H1 (cell line): ENCODE data around the gene AFAP1L2. TPM values are rescaled to one million over a fixed set of nuclear protein-coding genes. Genes with fewer than 3 reads are reported as not detected.

Experiments used
- CTCF ChIA-PET: fragments of 300-600 bp; sonication (Branson Sonifier 250); formaldehyde crosslinking; loops from one replicate; lab custom pipeline; 2021; ENCODE audit not compliant: partially characterized antibody; lab: Charles Lee
- POLR2A ChIA-PET: fragments of 300-600 bp; sonication (Branson Sonifier 250); formaldehyde crosslinking; loops from one replicate; lab custom pipeline; 2021; ENCODE audit warnings: inconsistent platforms; ENCODE audit not compliant: partially characterized antibody; lab: Charles Lee
- DNase-seq, 2 experiments: peaks; one replicate each; pipeline versions ENCODE4 v3.0.0 to v3.0.0-alpha.2; 2010 to 2022; ENCODE audit warnings: low spot score in 2 of 2, low read depth in 1 of 2, mixed read lengths in 1 of 2
- FAIRE-seq: peaks from 2 replicates; lab custom pipeline; 2011; peaks lifted over from hg19 to GRCh38; lab: Jason Lieb, UNC
- H2AFZ ChIP-seq: 2 replicates; pipeline ENCODE4 v1.8.1; 2012; ENCODE audit warnings: low read length, inconsistent platforms
- H2AK5ac ChIP-seq: 2 replicates; pipeline ENCODE4 v1.6.1; 2013; ENCODE audit warnings: low read depth, low read length
- H2BK120ac ChIP-seq: replicated peaks from 2 replicates; pipeline ENCODE3; 2013; ENCODE audit warnings: low read depth, low read length, inconsistent platforms
- H2BK12ac ChIP-seq: 2 replicates; pipeline ENCODE4 v1.6.1; 2013; ENCODE audit warnings: low read depth, low read length
- H2BK15ac ChIP-seq: 2 replicates; pipeline ENCODE4 v1.6.1; 2013; ENCODE audit warnings: low read length
- H2BK20ac ChIP-seq: 2 replicates; pipeline ENCODE4 v1.6.1; 2013; ENCODE audit warnings: low read length
- H2BK5ac ChIP-seq: 2 replicates; pipeline ENCODE4 v1.6.1; 2013; ENCODE audit warnings: low read depth, low read length
- H3K14ac ChIP-seq: 2 replicates; pipeline ENCODE4 v1.6.1; 2013; ENCODE audit warnings: inconsistent platforms; ENCODE audit not compliant: insufficient read length
- H3K18ac ChIP-seq: 2 replicates; pipeline ENCODE4 v1.6.1; 2013; ENCODE audit warnings: low read length; ENCODE audit errors: extremely low read depth
- H3K23ac ChIP-seq: 2 replicates; pipeline ENCODE4 v1.6.1; 2013; ENCODE audit warnings: inconsistent platforms; ENCODE audit not compliant: insufficient read length
- H3K23me2 ChIP-seq: 2 replicates; pipeline ENCODE4 v1.6.1; 2013; ENCODE audit warnings: low read depth, low read length
- H3K27ac ChIP-seq: 2 replicates; pipeline ENCODE4 v1.6.1; 2011; ENCODE audit warnings: low read depth, low read length, inconsistent platforms
- H3K27me3 ChIP-seq, 4 experiments: replicated peaks in 1 of 4; 1 replicate in 1 of 4; 2 replicates in 3 of 4; pipeline versions ENCODE4 v1.6.1 to v1.8.1; 2011 to 2013; ENCODE audit warnings: low read length in 3 of 4, mild to moderate bottlenecking in 3 of 4, inconsistent platforms in 2 of 4, mixed read lengths in 2 of 4, moderate library complexity in 1 of 4; ENCODE audit not compliant: control insufficient read depth in 3 of 4, insufficient read depth in 3 of 4; ENCODE audit errors: extremely low read depth in 1 of 4
- H3K36me3 ChIP-seq, 4 experiments: 2 replicates each; pipeline versions ENCODE4 v1.6.1 to v1.8.1; 2011 to 2013; ENCODE audit warnings: mild to moderate bottlenecking in 4 of 4, low read length in 3 of 4, moderate library complexity in 2 of 4, control low read depth in 1 of 4, inconsistent platforms in 1 of 4; ENCODE audit not compliant: insufficient read depth in 4 of 4, control insufficient read depth in 2 of 4
- H3K4ac ChIP-seq: replicated peaks from 2 replicates; pipeline ENCODE3; 2013; ENCODE audit warnings: low read length, low read depth, mixed read lengths, inconsistent platforms; ENCODE audit not compliant: insufficient read length
- H3K4me1 ChIP-seq, 4 experiments: replicated peaks in 1 of 4; 1 replicate in 1 of 4; 2 replicates in 3 of 4; pipeline versions ENCODE4 v1.6.1 to v1.8.1; 2011 to 2013; ENCODE audit warnings: low read length in 3 of 4, inconsistent platforms in 2 of 4, mixed read lengths in 1 of 4; ENCODE audit not compliant: insufficient read depth in 4 of 4, control insufficient read depth in 3 of 4
- H3K4me2 ChIP-seq, 2 experiments: 2 replicates each; pipeline versions ENCODE4 v1.6.1 to v1.8.1; 2011 to 2013; ENCODE audit warnings: low read depth in 2 of 2, low read length in 2 of 2, control low read depth in 1 of 2, inconsistent platforms in 1 of 2, mild to moderate bottlenecking in 1 of 2; ENCODE audit not compliant: insufficient read depth in 1 of 2
- H3K4me3 ChIP-seq, 4 experiments: fragments of 200-600, 300-600 bp in 1 of 4; sonication (generic), shearing (Covaris generic), sonication (Bioruptor Twin) in 1 of 4; 2 replicates each; pipeline versions ENCODE4 v1.5.1 to v1.8.1; 2011 to 2016; ENCODE audit warnings: low read length in 4 of 4, low read depth in 3 of 4, control low read depth in 2 of 4, inconsistent platforms in 2 of 4, mild to moderate bottlenecking in 2 of 4, mixed read lengths in 1 of 4, moderate library complexity in 1 of 4; ENCODE audit not compliant: insufficient read depth in 2 of 4; ENCODE audit errors: extremely low read depth in 1 of 4
- H3K56ac ChIP-seq: replicated peaks from 2 replicates; pipeline ENCODE3; 2013; ENCODE audit warnings: low read depth, mild to moderate bottlenecking, mixed read lengths, low read length, inconsistent platforms; ENCODE audit not compliant: insufficient read length
- H3K79me1 ChIP-seq: 2 replicates; pipeline ENCODE4 v1.6.1; 2013; ENCODE audit warnings: low read depth, low read length, control low read depth
- H3K79me2 ChIP-seq, 2 experiments: 2 replicates each; pipeline versions ENCODE4 v1.6.1 to v1.8.1; 2012 to 2013; ENCODE audit warnings: low read length in 2 of 2, mild to moderate bottlenecking in 2 of 2, inconsistent platforms in 1 of 2; ENCODE audit not compliant: insufficient read depth in 2 of 2, control insufficient read depth in 1 of 2
- H3K9ac ChIP-seq, 4 experiments: replicated peaks in 1 of 4; 1 replicate in 1 of 4; 2 replicates in 3 of 4; pipeline versions ENCODE4 v1.6.1 to v1.8.1; 2011 to 2013; ENCODE audit warnings: low read depth in 3 of 4, low read length in 3 of 4, control low read depth in 2 of 4, mild to moderate bottlenecking in 2 of 4, moderate library complexity in 2 of 4, inconsistent platforms in 1 of 4; ENCODE audit errors: extremely low read depth in 1 of 4
- H3K9me3 ChIP-seq, 2 experiments: 2 replicates each; pipeline versions ENCODE4 v1.6.1 to v1.8.1; 2012 to 2013; ENCODE audit warnings: mild to moderate bottlenecking in 2 of 2, moderate library complexity in 2 of 2, control low read depth in 1 of 2, inconsistent platforms in 1 of 2, low read depth in 1 of 2, low read length in 1 of 2, mixed read lengths in 1 of 2; ENCODE audit not compliant: insufficient read depth in 2 of 2
- H4K20me1 ChIP-seq, 2 experiments: replicated peaks in 1 of 2; 2 replicates each; pipeline versions ENCODE3 to v1.8.1; 2011 to 2013; ENCODE audit warnings: inconsistent platforms in 2 of 2, low read length in 2 of 2, mild to moderate bottlenecking in 1 of 2; ENCODE audit not compliant: insufficient read depth in 2 of 2, control insufficient read depth in 1 of 2
- H4K5ac ChIP-seq: 2 replicates; pipeline ENCODE4 v1.6.1; 2013; ENCODE audit warnings: low read length, low read depth, mixed read lengths, inconsistent platforms; ENCODE audit not compliant: insufficient read length
- H4K8ac ChIP-seq: 2 replicates; pipeline ENCODE4 v1.8.0; 2013; ENCODE audit warnings: mild to moderate bottlenecking, moderate library complexity, low read length, inconsistent platforms; ENCODE audit not compliant: insufficient read depth; ENCODE audit errors: extremely low read depth
- H4K91ac ChIP-seq: replicated peaks from 2 replicates; pipeline ENCODE3; 2013; ENCODE audit warnings: low read length, mixed read lengths, inconsistent platforms; ENCODE audit not compliant: insufficient read length
- ATF3 ChIP-seq: IDR thresholded peaks from 2 replicates; pipeline ENCODE4 v1.6.1; 2011; ENCODE audit warnings: low read depth, mild to moderate bottlenecking, low read length; ENCODE audit not compliant: insufficient read depth
- SRF ChIP-seq: IDR thresholded peaks from 2 replicates; pipeline ENCODE4 v1.6.1; 2011; ENCODE audit warnings: mild to moderate bottlenecking, low read depth, low read length, moderate library complexity
- WGBS, 2 experiments: shearing (Covaris generic) in 1 of 2; methylation state at CpG; one replicate each; pipeline versions ENCODE4 v1.1.6 to v1.1.7; 2013 to 2015; ENCODE audit warnings: low lambda C conversion rate in 2 of 2, mixed read lengths in 2 of 2, inconsistent platforms in 1 of 2, low coverage in 1 of 2, missing lambda C conversion rate in 1 of 2; ENCODE audit not compliant: insufficient replicate concordance in 2 of 2, insufficient coverage in 1 of 2, insufficient read length in 1 of 2; ENCODE audit errors: extremely low coverage in 1 of 2, missing lambda C conversion rate in 1 of 2; 5-methylcytosine and 5-hydroxymethylcytosine counted together
- polyA plus RNA-seq, 7 experiments: library from polyadenylated mRNA; depleted of rRNA in 3 of 7; stranded (reverse) in 5 of 7; unstranded in 2 of 7; fragments of >200 nt in 5 of 7; fragments of 200-250 nt in 2 of 7; gene quantifications; 1 replicate in 5 of 7; 2 replicates in 1 of 7; 4 replicates in 1 of 7; pipeline versions ENCODE4 v1.2.1 to v1.2.3, GENCODE V29; 2011 to 2013; ENCODE audit warnings: missing spikeins in 2 of 7, mixed read lengths in 2 of 7
- total RNA-seq: library from RNA; stranded (reverse); fragmentation: NEBNext Ultra II Directional; extraction: Animal tissue kit (Norgen Biotek cat#: 25700); gene quantifications from 2 replicates; pipeline ENCODE4 v1.2.1, GENCODE V29; 2021

Gene AFAP1L2
- total and polyA plus RNA-seq, 2 of the 8 experiments (the other 6 are each of a cell fraction or from before 2014, with no cell fraction given), result 3.9 to 6.4 TPM

GRCh38 chr10:114356126-114356525 is 48.2 kb downstream of the AFAP1L2 start:
- Histone ChIP-seq H3K9ac (no peak overlapping the region), H3K23ac (no peak overlapping the region), H2AK5ac (no peak overlapping the region), H2BK5ac (no peak overlapping the region), H3K14ac (no peak overlapping the region), H3K4me2 (no peak overlapping the region), H3K27ac (no peak overlapping the region), H4K91ac (no peak overlapping the region), H2BK15ac (no peak overlapping the region), H2BK120ac (no peak overlapping the region), H4K5ac (no peak overlapping the region), H3K79me1 (no peaks in the 10 kb centered on the region), H3K79me2 (no peaks in the 10 kb centered on the region), H3K4ac (no peak overlapping the region), H3K23me2 (no peaks in the 10 kb centered on the region), H3K56ac (no peak overlapping the region), H3K18ac (no peak overlapping the region), H3K4me3 (no peak overlapping the region), H2BK12ac (no peak overlapping the region), H4K8ac (no peak overlapping the region), H4K20me1 (no peaks in the 10 kb centered on the region), H2BK20ac (no peak overlapping the region), H3K27me3 (no peaks in the 10 kb centered on the region), H3K36me3 (no peaks in the 10 kb centered on the region), H3K9me3 (no peaks in the 10 kb centered on the region), H2AFZ (no peak overlapping the region), H3K4me1 (peaks cover 3 to 9% (median 5%) of the 10 kb centered on the region in 4 experiments; a peak in 4 of 7 replicates)
- POLR2A ChIA-PET, result no interaction called here
- WGBS, 2 experiments, result 87% methylated on average over 4 of the region's 4 CpGs; no CpG with 5 or more reads in 1 of the 2 experiments
- no peak for FAIRE-seq
- no peak for TF ChIP-seq SRF
- TF ChIP-seq ATF3, result no peak
- CTCF ChIA-PET, result interaction anchor here (0.6 to 1.9 kb wide), 3 partner anchors 32 to 75 kb away, joined by 3 to 13 read pairs (median 9); no protein-coding TSS in a partner anchor
- no peak for DNase-seq
